HS-5 (cell line): ENCODE data around the gene SLC25A13.

Source experiments
- DNase-seq: peaks from one replicate; pipeline ENCODE4 v3.0.0-alpha.2; 2012; ENCODE audit warnings: low read depth

SLC25A13 gene

GRCh38 chr7:96322373-96322695 is 436 bp upstream of the SLC25A13 start:
- DNase-seq: no peak

- peak; percentile 54 for DNase-seq
Measured at GRCh38 chr7:96321031-96321657, 754 bp downstream of the SLC25A13 start.

- no peak for DNase-seq
Measured at GRCh38 chr7:96320442-96320841, 1.5 kb downstream of the SLC25A13 start.

- DNase-seq: no peak
Measured at GRCh38 chr7:96319439-96319838, 2.5 kb downstream of the SLC25A13 start.

- no peak for DNase-seq
Measured at GRCh38 chr7:96316949-96317348, 4.9 kb downstream of the SLC25A13 start.

- no peak for DNase-seq
Measured at GRCh38 chr7:96315125-96315512, 6.8 kb downstream of the SLC25A13 start.

GRCh38 chr7:96314402-96315124 is 7.3 kb downstream of the SLC25A13 start:
- DNase-seq: no peak

GRCh38 chr7:96313940-96314339 is 8.0 kb downstream of the SLC25A13 start:
- no peak for DNase-seq

GRCh38 chr7:96312502-96312901 is 9.4 kb downstream of the SLC25A13 start:
- DNase-seq: no peak

- no peak for DNase-seq
Measured at GRCh38 chr7:96311967-96312366, 9.9 kb downstream of the SLC25A13 start.

GRCh38 chr7:96310110-96310509 is 11.8 kb downstream of the SLC25A13 start:
- no peak for DNase-seq

GRCh38 chr7:96308950-96309263 is 13.0 kb downstream of the SLC25A13 start:
- DNase-seq: no peak

- no peak for DNase-seq
Measured at GRCh38 chr7:96308253-96308949, 13.5 kb downstream of the SLC25A13 start.

- no peak for DNase-seq
Measured at GRCh38 chr7:96306385-96307125, 15.3 kb downstream of the SLC25A13 start.

GRCh38 chr7:96305915-96306314 is 16.0 kb downstream of the SLC25A13 start:
- DNase-seq: no peak

GRCh38 chr7:96304573-96304972 is 17.3 kb downstream of the SLC25A13 start:
- DNase-seq: no peak

- peak; percentile 58 for DNase-seq
Measured at GRCh38 chr7:96303686-96304443, 18.0 kb downstream of the SLC25A13 start.

- DNase-seq: no peak
Measured at GRCh38 chr7:96303105-96303685, 18.7 kb downstream of the SLC25A13 start.

GRCh38 chr7:96300986-96301385 is 20.9 kb downstream of the SLC25A13 start:
- DNase-seq: no peak

GRCh38 chr7:96300502-96300901 is 21.4 kb downstream of the SLC25A13 start:
- no peak for DNase-seq

- DNase-seq: no peak
Measured at GRCh38 chr7:96299496-96299895, 22.4 kb downstream of the SLC25A13 start.

GRCh38 chr7:96297876-96298275 is 24.0 kb downstream of the SLC25A13 start:
- no peak for DNase-seq
